BJ (cell line): ENCODE measurements around the gene TRIM17. TPM values are rescaled to one million over a fixed set of nuclear protein-coding genes. Genes with fewer than 3 reads are reported as not detected.

Experiments
- CTCF ChIA-PET: fragments of 350-600 bp; formaldehyde crosslinking; extraction: SDS; loops from one replicate; lab custom pipeline; 2021; ENCODE audit warnings: antibody characterized with exemption, inconsistent platforms; lab: Yijun Ruan, JAX
- POLR2A ChIA-PET: fragments of 300-600 bp; sonication (Branson Sonifier 250); formaldehyde crosslinking; extraction: SDS; loops from one replicate; lab custom pipeline; 2021; ENCODE audit warnings: antibody characterized with exemption; lab: Charles Lee
- DNase-seq: peaks from one replicate; pipeline ENCODE4 v3.0.0-alpha.2; 2011; ENCODE audit warnings: low read depth
- H3K27me3 ChIP-seq: 2 replicates; pipeline ENCODE4 v1.6.0; 2011; ENCODE audit warnings: low read length; ENCODE audit not compliant: control insufficient read depth, insufficient read depth
- H3K36me3 ChIP-seq: 2 replicates; pipeline ENCODE4 v1.5.1; 2011; ENCODE audit warnings: low read length; ENCODE audit not compliant: control insufficient read depth, insufficient read depth
- H3K4me3 ChIP-seq: 2 replicates; pipeline ENCODE4 v1.5.1; 2011; ENCODE audit warnings: low read depth, mild to moderate bottlenecking, control low read depth, low read length
- CTCF ChIP-seq: IDR thresholded peaks from 2 replicates; pipeline ENCODE4 v1.5.1; 2011; ENCODE audit warnings: low read depth, mild to moderate bottlenecking, control low read depth, inconsistent platforms, low read length, moderate library complexity; ENCODE audit not compliant: insufficient read depth
- polyA plus RNA-seq: library from polyadenylated mRNA; depleted of rRNA; stranded (reverse); fragments of >200 nt; gene quantifications from 2 replicates; pipeline ENCODE4 v1.2.3, GENCODE V29; 2011

TRIM17 gene
- polyA plus RNA-seq, 1 experiment = 0.55 TPM

- Histone ChIP-seq H3K4me3 (no peak overlapping the region), H3K27me3 (no peaks in the 10 kb centered on the region), H3K36me3 (no peaks in the 10 kb centered on the region)
- POLR2A ChIA-PET = no interaction called here
- no peak for TF ChIP-seq CTCF
- no peak for DNase-seq
- CTCF ChIA-PET = interaction anchor here (1.5 to 2.1 kb wide), 2 partner anchors 11 to 25 kb away, joined by 4 to 5 read pairs; no protein-coding TSS in a partner anchor
Observed at GRCh38 chr1:228368801-228369607, 47.7 kb downstream of the TRIM17 start.

- no peak for TF ChIP-seq CTCF
- Histone ChIP-seq H3K27me3 (no peaks in the 10 kb centered on the region), H3K4me3 (no peak overlapping the region), H3K36me3 (no peaks in the 10 kb centered on the region)
- ChIA-PET POLR2A (no interaction called here), CTCF (interaction anchor here (1.5 kb wide), 1 partner anchor 25 kb away, joined by 4 read pairs; no protein-coding TSS in a partner anchor)
- no peak for DNase-seq
Observed at GRCh38 chr1:228367798-228368791, 48.6 kb downstream of the TRIM17 start.

GRCh38 chr1:228366866-228367741, 49.6 kb downstream of the TRIM17 start:
- Histone ChIP-seq H3K4me3 (no peak overlapping the region), H3K27me3 (no peaks in the 10 kb centered on the region), H3K36me3 (no peaks in the 10 kb centered on the region)
- CTCF ChIA-PET = no interaction called here
- TF ChIP-seq CTCF = no peak
- POLR2A ChIA-PET = no interaction called here
- DNase-seq = no peak

- H3K36me3 ChIP-seq = no peaks in the 10 kb centered on the region
- no peaks in the 10 kb centered on the region for H3K27me3 ChIP-seq
- no peak for DNase-seq
- ChIA-PET POLR2A (no interaction called here), CTCF (no interaction called here)
- TF ChIP-seq CTCF = no peak
- no peak overlapping the region for H3K4me3 ChIP-seq
Observed at GRCh38 chr1:228366062-228366865, 50.4 kb downstream of the TRIM17 start.
